GM12872 (cell line): Measurements from ENCODE around the gene C17orf50.

Experiments
- TF ChIP-seq, protein P1 (sequence below): IDR thresholded peaks from 3 replicates; pipeline ENCODE4 v1.5.1; 2011; ENCODE audit warnings: low read depth, mild to moderate bottlenecking, low read length, moderate library complexity; ENCODE audit not compliant: insufficient read depth

Gene C17orf50

DNA sequence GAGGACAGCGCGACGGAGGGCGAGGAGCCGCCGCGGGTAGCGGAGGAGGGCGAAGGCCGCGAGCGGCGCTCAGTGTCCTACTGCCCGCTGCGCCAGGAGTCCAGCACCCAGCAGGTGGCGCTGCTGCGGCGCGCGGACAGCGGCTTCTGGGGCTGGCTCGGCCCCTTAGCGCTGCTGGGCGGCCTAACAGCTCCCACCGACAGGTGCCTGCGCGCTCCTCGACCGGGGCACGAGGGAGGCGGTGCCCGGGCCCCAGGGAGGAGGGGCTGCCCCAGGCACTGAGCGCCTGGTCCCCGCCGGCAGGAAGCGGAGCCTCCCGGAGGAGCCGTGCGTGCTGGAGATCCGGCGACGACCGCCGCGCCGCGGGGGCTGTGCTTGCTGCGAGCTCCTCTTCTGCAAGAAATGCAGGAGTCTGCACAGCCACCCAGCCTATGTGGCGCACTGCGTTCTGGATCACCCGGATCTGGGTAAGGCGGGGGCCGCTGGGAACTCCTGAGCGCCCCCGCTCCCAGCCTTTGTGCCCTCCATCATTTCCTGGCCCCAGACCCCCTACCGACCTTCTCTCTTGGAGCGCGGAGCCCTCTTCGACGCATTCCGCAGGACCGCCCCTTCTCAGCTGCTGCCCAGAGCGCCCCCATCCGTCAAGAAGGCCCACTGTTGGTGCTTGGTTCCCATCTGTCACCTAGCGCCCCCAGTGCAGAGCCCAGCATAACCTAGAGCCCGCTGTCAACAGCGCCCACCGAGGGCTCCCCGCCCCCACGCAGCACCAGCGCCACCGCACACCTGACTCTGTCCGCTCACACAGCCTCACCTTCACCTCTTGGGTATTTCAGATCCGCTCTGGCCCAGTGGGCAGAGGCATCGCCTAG lies 3.7 kb downstream of the C17orf50 start:
- TF ChIP-seq, protein P1, sequence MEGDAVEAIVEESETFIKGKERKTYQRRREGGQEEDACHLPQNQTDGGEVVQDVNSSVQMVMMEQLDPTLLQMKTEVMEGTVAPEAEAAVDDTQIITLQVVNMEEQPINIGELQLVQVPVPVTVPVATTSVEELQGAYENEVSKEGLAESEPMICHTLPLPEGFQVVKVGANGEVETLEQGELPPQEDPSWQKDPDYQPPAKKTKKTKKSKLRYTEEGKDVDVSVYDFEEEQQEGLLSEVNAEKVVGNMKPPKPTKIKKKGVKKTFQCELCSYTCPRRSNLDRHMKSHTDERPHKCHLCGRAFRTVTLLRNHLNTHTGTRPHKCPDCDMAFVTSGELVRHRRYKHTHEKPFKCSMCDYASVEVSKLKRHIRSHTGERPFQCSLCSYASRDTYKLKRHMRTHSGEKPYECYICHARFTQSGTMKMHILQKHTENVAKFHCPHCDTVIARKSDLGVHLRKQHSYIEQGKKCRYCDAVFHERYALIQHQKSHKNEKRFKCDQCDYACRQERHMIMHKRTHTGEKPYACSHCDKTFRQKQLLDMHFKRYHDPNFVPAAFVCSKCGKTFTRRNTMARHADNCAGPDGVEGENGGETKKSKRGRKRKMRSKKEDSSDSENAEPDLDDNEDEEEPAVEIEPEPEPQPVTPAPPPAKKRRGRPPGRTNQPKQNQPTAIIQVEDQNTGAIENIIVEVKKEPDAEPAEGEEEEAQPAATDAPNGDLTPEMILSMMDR = peak; percentile 97

- TF ChIP-seq, protein P1 = no peak
Measured at GRCh38 chr17:35765086-35765710, 4.5 kb downstream of the C17orf50 start.

GRCh38 chr17:35765756-35766488 lies 5.2 kb downstream of the C17orf50 start:
- TF ChIP-seq, protein P1 = no peak

DNA sequence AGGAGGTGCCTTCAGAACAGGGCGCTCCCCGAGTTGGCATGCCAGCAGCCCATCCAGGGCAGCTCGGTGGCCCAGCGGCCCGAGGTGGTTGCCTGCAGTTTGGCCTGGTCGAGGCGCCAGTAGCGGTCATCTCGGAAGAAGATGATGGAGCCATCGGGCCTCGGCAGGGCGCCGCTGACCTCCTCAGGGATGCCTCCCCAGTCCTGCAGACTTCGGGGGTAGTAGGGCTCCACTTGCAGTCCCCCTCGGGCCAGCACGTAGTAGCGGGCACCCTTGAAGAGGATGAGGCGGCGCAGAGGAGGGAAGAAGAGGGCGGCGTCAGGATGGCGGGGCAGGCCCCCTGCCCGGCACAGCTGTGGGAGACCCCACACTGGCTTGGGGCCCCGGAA lies 5.8 kb downstream of the C17orf50 start:
- TF ChIP-seq, protein P1 = no peak

- TF ChIP-seq, protein P1 = peak; percentile 54
Measured at GRCh38 chr17:35766903-35767510, 6.3 kb downstream of the C17orf50 start.

DNA sequence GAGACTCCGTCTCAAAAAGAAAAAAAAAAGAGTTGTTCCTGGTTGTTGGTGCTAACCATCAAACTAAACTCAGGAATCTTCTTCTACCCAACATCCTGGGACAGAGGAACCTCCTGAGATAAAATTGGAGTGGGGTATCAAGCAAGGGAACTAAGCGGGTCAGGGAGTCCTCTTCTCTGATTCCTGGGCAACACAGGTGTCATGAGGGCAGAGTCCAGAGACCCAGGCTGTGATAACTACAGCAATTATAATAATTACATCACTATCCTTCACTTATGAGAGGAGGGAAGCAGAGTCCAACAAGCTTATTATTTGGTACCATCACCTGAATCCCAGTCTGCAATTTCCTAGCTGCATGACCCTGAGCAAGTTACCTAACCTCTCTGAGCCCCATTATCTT lies 8.1 kb downstream of the C17orf50 start:
- TF ChIP-seq, protein P1 = no peak
